Erythroblast (primary cell): ENCODE results near the gene CDH13.

Source experiments
- GATA1 ChIP-seq: IDR thresholded peaks from 2 replicates; pipeline ENCODE4 v1.6.1; 2011; ENCODE audit warnings: low read depth, mild to moderate bottlenecking, control low read depth, low read length, moderate library complexity
- POLR2A ChIP-seq: IDR thresholded peaks from 2 replicates; pipeline ENCODE4 v1.6.1; 2011; ENCODE audit warnings: mild to moderate bottlenecking, low read length

GRCh38 chr16:83509316-83509715 is 882.5 kb downstream of the CDH13 start:
- TF ChIP-seq POLR2A (no peak), GATA1 (no peak)
